ENCODE measurements around the gene EEA1. TPM values are rescaled to one million over a fixed set of nuclear protein-coding genes. Genes with fewer than 3 reads are reported as not detected.
A peak's percentile ranks its signal among the peaks of the same experiment; 100 is the strongest.

Gene EEA1
- total RNA-seq, 2 experiments from 2014 or later, result 10.5 to 11.1 TPM

DNA sequence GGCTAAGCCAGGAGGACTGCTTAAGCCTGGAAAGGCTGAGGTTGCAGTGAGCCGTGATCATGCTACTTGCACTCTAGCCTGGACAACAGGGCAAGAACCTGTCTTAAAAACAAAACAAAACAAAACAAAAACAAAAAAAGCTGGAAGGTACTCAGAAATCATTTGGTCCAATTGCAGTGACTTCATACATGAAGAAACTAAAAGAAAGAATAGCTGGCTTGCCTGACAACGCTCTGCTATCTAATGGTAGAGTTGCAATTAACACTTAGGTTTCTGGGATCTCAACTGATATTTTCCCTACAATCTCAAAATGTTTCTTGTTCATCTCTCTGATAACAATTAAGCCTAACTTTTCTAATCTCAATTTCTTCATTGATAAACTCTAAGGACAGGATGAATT is 13.7 kb downstream of the EEA1 start:
- TF ChIP-seq, protein P1, sequence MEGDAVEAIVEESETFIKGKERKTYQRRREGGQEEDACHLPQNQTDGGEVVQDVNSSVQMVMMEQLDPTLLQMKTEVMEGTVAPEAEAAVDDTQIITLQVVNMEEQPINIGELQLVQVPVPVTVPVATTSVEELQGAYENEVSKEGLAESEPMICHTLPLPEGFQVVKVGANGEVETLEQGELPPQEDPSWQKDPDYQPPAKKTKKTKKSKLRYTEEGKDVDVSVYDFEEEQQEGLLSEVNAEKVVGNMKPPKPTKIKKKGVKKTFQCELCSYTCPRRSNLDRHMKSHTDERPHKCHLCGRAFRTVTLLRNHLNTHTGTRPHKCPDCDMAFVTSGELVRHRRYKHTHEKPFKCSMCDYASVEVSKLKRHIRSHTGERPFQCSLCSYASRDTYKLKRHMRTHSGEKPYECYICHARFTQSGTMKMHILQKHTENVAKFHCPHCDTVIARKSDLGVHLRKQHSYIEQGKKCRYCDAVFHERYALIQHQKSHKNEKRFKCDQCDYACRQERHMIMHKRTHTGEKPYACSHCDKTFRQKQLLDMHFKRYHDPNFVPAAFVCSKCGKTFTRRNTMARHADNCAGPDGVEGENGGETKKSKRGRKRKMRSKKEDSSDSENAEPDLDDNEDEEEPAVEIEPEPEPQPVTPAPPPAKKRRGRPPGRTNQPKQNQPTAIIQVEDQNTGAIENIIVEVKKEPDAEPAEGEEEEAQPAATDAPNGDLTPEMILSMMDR (IDR thresholded peaks at IDR 0.05), result no peak
- H3K27ac Mint-ChIP-seq, result no peak overlapping the region
- H3K4me3 Mint-ChIP-seq, result no peak overlapping the region
- Histone ChIP-seq H3K9me3 (ENCODE audit: control insufficient read depth in 1 of 2, insufficient read depth in 1 of 2, low read length in 2 of 2) (no peaks in the 10 kb centered on the region), H3K27ac (ENCODE audit: low read depth in 1 of 2, low read length in 2 of 2) (no peak overlapping the region), H3K36me3 (ENCODE audit: insufficient read depth, low read length) (no peaks in the 10 kb centered on the region), H3K4me1 (ENCODE audit: insufficient read depth, low read length) (peaks cover 4% of the 10 kb centered on the region), H3K4me3 (ENCODE audit: low read length) (no peak overlapping the region), H3K27me3 (ENCODE audit: control insufficient read depth in 1 of 2, insufficient read depth in 2 of 2, low read length in 2 of 2) (no peaks in the 10 kb centered on the region)
- intact Hi-C loops (cut with DNase I, micrococcal nuclease), result no loop called here
- ATAC-seq (ENCODE audit: poor library complexity) (no peak), DNase-seq (no peak)
- H3K27me3 Mint-ChIP-seq, result no peaks in the 10 kb centered on the region
- POLR2A ChIA-PET, result interaction anchor here (1.0 to 1.1 kb wide), 2 partner anchors 13 to 14 kb away, joined by 3 to 5 read pairs; no protein-coding TSS in a partner anchor
- H3K36me3 Mint-ChIP-seq (ENCODE audit: low read depth), result peaks cover 5% of the 10 kb centered on the region
- CTCF ChIA-PET, result no interaction called here
- no peaks in the 10 kb centered on the region for H3K9me3 Mint-ChIP-seq
- peaks cover 37% of the 10 kb centered on the region for H3K4me1 Mint-ChIP-seq (ENCODE audit: low read depth)

DNA sequence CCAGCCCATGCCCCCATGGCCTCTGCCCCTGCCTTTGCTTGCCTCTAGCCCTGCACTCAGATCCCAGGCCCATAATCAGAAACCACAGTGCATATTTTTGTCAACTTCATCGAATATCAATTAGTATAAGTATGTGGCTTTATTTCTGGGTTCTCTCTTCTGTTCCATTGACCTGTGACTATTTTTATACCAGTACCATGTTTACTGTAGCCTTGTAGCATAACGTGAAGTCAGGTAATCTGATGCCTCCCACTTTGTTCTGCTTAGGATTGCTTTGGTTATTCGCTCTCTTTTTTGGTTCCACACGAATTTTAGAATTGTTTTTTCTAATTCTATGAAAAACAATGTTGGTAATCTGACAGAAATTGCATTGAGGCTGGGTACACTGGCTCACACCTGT is 14.9 kb downstream of the EEA1 start:
- H3K27ac ChIP-seq (ENCODE audit: low read depth in 1 of 2, low read length in 2 of 2), result no peak overlapping the region
- intact Hi-C loops (cut with DNase I, micrococcal nuclease), result no loop called here
- peaks cover 37% of the 10 kb centered on the region for H3K4me1 Mint-ChIP-seq (ENCODE audit: low read depth)
- H3K4me3 Mint-ChIP-seq, result no peak overlapping the region
- DNase-seq, result no peak
- no peaks in the 10 kb centered on the region for H3K9me3 Mint-ChIP-seq
- peaks cover 0 to 3% of the 10 kb centered on the region in 2 experiments for H3K9me3 ChIP-seq (ENCODE audit: control insufficient read depth in 1 of 2, insufficient read depth in 1 of 2, low read length in 2 of 2)
- H3K27me3 Mint-ChIP-seq, result no peaks in the 10 kb centered on the region
- no peak overlapping the region for H3K4me3 ChIP-seq (ENCODE audit: low read length)
- TF ChIP-seq, protein P1 (IDR thresholded peaks at IDR 0.05), result no peak
- H3K27me3 ChIP-seq (ENCODE audit: control insufficient read depth in 1 of 2, insufficient read depth in 2 of 2, low read length in 2 of 2), result no peaks in the 10 kb centered on the region
- ChIA-PET CTCF (no interaction called here), POLR2A (no interaction called here)
- peak overlapping the region; percentile 79 for H3K27ac Mint-ChIP-seq
- no peak for ATAC-seq (ENCODE audit: poor library complexity)
- no peaks in the 10 kb centered on the region for H3K36me3 ChIP-seq (ENCODE audit: insufficient read depth, low read length)
- H3K36me3 Mint-ChIP-seq (ENCODE audit: low read depth), result peaks cover 5% of the 10 kb centered on the region
- peaks cover 4% of the 10 kb centered on the region for H3K4me1 ChIP-seq (ENCODE audit: insufficient read depth, low read length)

- H3K27ac Mint-ChIP-seq, result peak overlapping the region; percentile 79
Observed at GRCh38 chr12:92912672-92913071, 16.4 kb downstream of the EEA1 start.

More at GRCh38 chr12:92912672-92913071, 16.4 kb downstream of the EEA1 start:
- Histone ChIP-seq H3K36me3 (ENCODE audit: insufficient read depth, low read length) (no peaks in the 10 kb centered on the region), H3K27me3 (ENCODE audit: control insufficient read depth in 1 of 2, insufficient read depth in 2 of 2, low read length in 2 of 2) (no peaks in the 10 kb centered on the region), H3K27ac (ENCODE audit: low read depth in 1 of 2, low read length in 2 of 2) (peak overlapping the region in 1 of 2 donors; percentile 30), H3K4me1 (ENCODE audit: insufficient read depth, low read length) (peaks cover 6% of the 10 kb centered on the region), H3K9me3 (ENCODE audit: control insufficient read depth in 1 of 2, insufficient read depth in 1 of 2, low read length in 2 of 2) (peaks cover 0 to 8% of the 10 kb centered on the region in 2 experiments), H3K4me3 (ENCODE audit: low read length) (no peak overlapping the region)
- DNase-seq (no peak), ATAC-seq (ENCODE audit: poor library complexity) (no peak)
- Mint-ChIP-seq H3K36me3 (ENCODE audit: low read depth) (peaks cover 5% of the 10 kb centered on the region), H3K9me3 (no peaks in the 10 kb centered on the region), H3K4me3 (no peak overlapping the region), H3K4me1 (ENCODE audit: low read depth) (peaks cover 44% of the 10 kb centered on the region), H3K27me3 (no peaks in the 10 kb centered on the region)
- CTCF ChIA-PET, result no interaction called here
- intact Hi-C loops (cut with DNase I, micrococcal nuclease), result no loop called here
- TF ChIP-seq, protein P1 (IDR thresholded peaks at IDR 0.05), result no peak
- POLR2A ChIA-PET, result no interaction called here
